DND-41 (cell line): ENCODE data around the gene CPT1A.

Source experiments
- CTCF ChIP-seq: IDR thresholded peaks from 2 replicates; pipeline ENCODE4 v1.5.1; 2012; ENCODE audit warnings: borderline replicate concordance, low read length, moderate library complexity, mild to moderate bottlenecking; ENCODE audit not compliant: poor library complexity, severe bottlenecking; ENCODE audit errors: extremely low read depth
- EZH2 ChIP-seq: IDR thresholded peaks from 3 replicates; pipeline ENCODE4 v1.6.1; 2012; ENCODE audit warnings: borderline replicate concordance, low read depth, mild to moderate bottlenecking, moderate library complexity, low read length, inconsistent platforms; ENCODE audit not compliant: severe bottlenecking

DNA sequence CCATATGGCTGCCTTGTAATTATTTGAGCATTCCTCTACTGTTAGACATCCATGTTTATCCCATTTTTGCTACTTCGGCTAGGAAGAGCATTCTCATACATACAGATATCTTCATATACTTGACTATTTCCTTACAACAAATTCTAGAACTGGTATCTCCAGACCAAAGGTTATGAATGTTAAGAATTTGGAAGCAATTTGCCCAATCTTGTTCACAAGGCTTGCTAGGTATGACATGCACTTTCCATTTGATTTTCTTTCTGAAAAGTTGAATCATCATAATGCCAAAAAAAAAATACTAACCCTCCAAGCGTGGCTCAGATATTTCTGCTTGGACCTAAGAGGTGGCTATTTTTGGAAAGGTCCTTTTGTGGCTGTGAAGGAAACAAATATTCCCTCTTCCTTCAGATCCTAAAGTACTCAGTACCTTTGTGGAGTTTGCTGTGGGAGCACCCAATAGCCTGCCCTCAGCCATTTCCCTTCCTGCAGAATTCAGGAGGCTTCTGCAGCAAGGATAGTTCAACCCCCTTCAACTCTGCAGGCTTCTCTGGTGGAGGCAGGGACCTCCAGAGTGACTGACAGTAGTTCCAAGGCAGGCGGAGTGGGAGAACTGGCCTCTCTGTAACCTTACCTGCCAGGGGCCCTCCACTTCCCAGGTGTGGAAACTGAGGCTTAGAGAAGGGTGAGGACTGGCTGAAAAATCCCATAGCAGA, 22.0 kb upstream of the CPT1A start:
- TF ChIP-seq CTCF (no peak), EZH2 (no peak)
